CD14-positive monocyte (primary cell): ENCODE data around the gene NTM. TPM values are rescaled to one million over a fixed set of nuclear protein-coding genes. Genes with fewer than 3 reads are reported as not detected.

Experiments
- DNase-seq, 3 donors: peaks; one replicate each; pipeline ENCODE4 v3.0.0-alpha.2; 2011 to 2022
- H2AFZ ChIP-seq: 2 replicates; pipeline ENCODE4 v1.6.0; 2012; ENCODE audit warnings: mild to moderate bottlenecking, low read depth, low read length, inconsistent platforms; ENCODE audit not compliant: insufficient read depth, poor library complexity, severe bottlenecking
- H3K27ac ChIP-seq, 2 donors: 1 replicate in 1 of 2; 2 replicates in 1 of 2; pipeline ENCODE4 v1.5.1; 2012 to 2013; ENCODE audit warnings: low read length in 2 of 2, control low read depth in 1 of 2, inconsistent platforms in 1 of 2, low read depth in 1 of 2, mild to moderate bottlenecking in 1 of 2
- H3K27me3 ChIP-seq, 2 donors: one replicate each; pipeline versions ENCODE4 v1.6.0 to v1.6.1; 2011 to 2013; ENCODE audit warnings: low read length in 2 of 2; ENCODE audit not compliant: control insufficient read depth in 2 of 2, insufficient read depth in 2 of 2
- H3K36me3 ChIP-seq, 2 donors: replicated peaks in 1 of 2; 1 replicate in 1 of 2; 2 replicates in 1 of 2; pipeline versions ENCODE4 v1.5.1 to v1.6.1; 2012 to 2013; ENCODE audit warnings: low read length in 2 of 2, control low read depth in 1 of 2, inconsistent platforms in 1 of 2, mild to moderate bottlenecking in 1 of 2; ENCODE audit not compliant: insufficient read depth in 2 of 2, control insufficient read depth in 1 of 2
- H3K4me1 ChIP-seq, 2 donors: 1 replicate in 1 of 2; 2 replicates in 1 of 2; pipeline versions ENCODE4 v1.5.1 to v1.6.1; 2012 to 2013; ENCODE audit warnings: low read length in 2 of 2, control low read depth in 1 of 2, inconsistent platforms in 1 of 2, mild to moderate bottlenecking in 1 of 2, moderate library complexity in 1 of 2; ENCODE audit not compliant: insufficient read depth in 2 of 2, control insufficient read depth in 1 of 2
- H3K4me2 ChIP-seq: replicated peaks from 2 replicates; pipeline ENCODE3; 2012; ENCODE audit warnings: low read length, moderate library complexity, mild to moderate bottlenecking; ENCODE audit not compliant: poor library complexity, severe bottlenecking; ENCODE audit errors: extremely low read depth
- H3K4me3 ChIP-seq, 3 experiments: fragments of 200-600 bp in 1 of 3; sonication (generic) in 1 of 3; replicated peaks in 1 of 3; 1 replicate in 2 of 3; 2 replicates in 1 of 3; pipeline ENCODE4 v1.5.1; 2011 to 2013; ENCODE audit warnings: low read length in 3 of 3, mild to moderate bottlenecking in 3 of 3, control low read depth in 2 of 3, low read depth in 2 of 3, inconsistent platforms in 1 of 3, moderate library complexity in 1 of 3
- H3K79me2 ChIP-seq: 2 replicates; pipeline ENCODE4 v1.6.0; 2012; ENCODE audit warnings: mild to moderate bottlenecking, control low read depth, inconsistent platforms, low read length, moderate library complexity; ENCODE audit not compliant: insufficient read depth
- H3K9ac ChIP-seq: 2 replicates; pipeline ENCODE4 v1.6.0; 2017; ENCODE audit warnings: low read length, mild to moderate bottlenecking; ENCODE audit not compliant: insufficient read depth, poor library complexity, severe bottlenecking
- H3K9me3 ChIP-seq, 2 donors: replicated peaks in 1 of 2; 1 replicate in 1 of 2; 2 replicates in 1 of 2; pipeline versions ENCODE4 v1.5.1 to v1.6.1; 2012 to 2013; ENCODE audit warnings: low read length in 2 of 2, control low read depth in 1 of 2; ENCODE audit not compliant: control insufficient read depth in 1 of 2, insufficient read depth in 1 of 2
- H4K20me1 ChIP-seq: 2 replicates; pipeline ENCODE4 v1.6.0; 2012; ENCODE audit warnings: mild to moderate bottlenecking, low read length, control low read depth, moderate library complexity; ENCODE audit not compliant: insufficient read depth
- H3K27ac Mint-ChIP-seq, 7 donors: one replicate each; pipeline ENCODE4 v1.8.0; 2020; ENCODE audit warnings: mild to moderate bottlenecking in 7 of 7, mixed read lengths in 7 of 7, moderate library complexity in 6 of 7, inconsistent platforms in 2 of 7
- H3K27me3 Mint-ChIP-seq, 3 donors: one replicate each; pipeline ENCODE4 v1.8.0; 2021 to 2022; ENCODE audit warnings: low read depth in 3 of 3, mild to moderate bottlenecking in 3 of 3, mixed read lengths in 3 of 3, moderate library complexity in 3 of 3, inconsistent platforms in 1 of 3
- H3K36me3 Mint-ChIP-seq, 2 donors: one replicate each; pipeline ENCODE4 v1.8.0; 2020; ENCODE audit warnings: mixed read lengths in 2 of 2, inconsistent platforms in 1 of 2, mild to moderate bottlenecking in 1 of 2
- H3K4me1 Mint-ChIP-seq: one replicate; pipeline ENCODE4 v1.8.0; 2020; ENCODE audit warnings: mild to moderate bottlenecking, mixed read lengths
- H3K4me3 Mint-ChIP-seq, 2 donors: one replicate each; pipeline ENCODE4 v1.8.0; 2020; ENCODE audit warnings: mild to moderate bottlenecking in 2 of 2, mixed read lengths in 2 of 2, moderate library complexity in 1 of 2
- H3K9me3 Mint-ChIP-seq, 7 donors: one replicate each; pipeline ENCODE4 v1.8.0; 2020 to 2022; ENCODE audit warnings: mixed read lengths in 7 of 7, mild to moderate bottlenecking in 6 of 7, moderate library complexity in 6 of 7, inconsistent platforms in 2 of 7
- WGBS: methylation state at CpG from one replicate; pipeline ENCODE4 v1.1.5; 2013; ENCODE audit warnings: missing lambda C conversion rate; ENCODE audit not compliant: insufficient coverage; 5-methylcytosine and 5-hydroxymethylcytosine counted together
- intact Hi-C, 2 donors: fragments of 100-400 bp; cut with micrococcal nuclease; formaldehyde crosslinking; loops; one replicate each; pipeline versions ENCODE4 v1.15.0 to v1.15.1; 2023
- polyA plus RNA-seq, 3 donors: library from polyadenylated mRNA; depleted of rRNA in 1 of 3; unstranded in 2 of 3; stranded (reverse) in 1 of 3; fragments of 300-500 nt in 2 of 3; fragments of >200 nt in 1 of 3; fragmentation: Illumina TruSeq in 2 of 3; gene quantifications; 1 replicate in 2 of 3; 2 replicates in 1 of 3; pipeline ENCODE4 v1.2.3, GENCODE V29; 2012 to 2021
- TF ChIP-seq, protein P1 (sequence below): fragments of 200-600 bp; IDR thresholded peaks from one replicate; pipeline ENCODE4 v1.8.0; 2022; ENCODE audit warnings: antibody characterized with exemption, mild to moderate bottlenecking

NTM gene
- polyA plus RNA-seq, 3 donors = not detected

- H3K4me2 ChIP-seq = no peak overlapping the region
- no peaks in the 10 kb centered on the region for H3K27me3 ChIP-seq
- H3K9me3 ChIP-seq = no peaks in the 10 kb centered on the region
- Mint-ChIP-seq H3K4me3 (no peak overlapping the region), H3K36me3 (no peaks in the 10 kb centered on the region), H3K27me3 (peaks cover 0 to 9% (median 7%) of the 10 kb centered on the region in 3 donors), H3K4me1 (no peaks in the 10 kb centered on the region), H3K27ac (no peak overlapping the region), H3K9me3 (no peaks in the 10 kb centered on the region)
- TF ChIP-seq, protein P1, sequence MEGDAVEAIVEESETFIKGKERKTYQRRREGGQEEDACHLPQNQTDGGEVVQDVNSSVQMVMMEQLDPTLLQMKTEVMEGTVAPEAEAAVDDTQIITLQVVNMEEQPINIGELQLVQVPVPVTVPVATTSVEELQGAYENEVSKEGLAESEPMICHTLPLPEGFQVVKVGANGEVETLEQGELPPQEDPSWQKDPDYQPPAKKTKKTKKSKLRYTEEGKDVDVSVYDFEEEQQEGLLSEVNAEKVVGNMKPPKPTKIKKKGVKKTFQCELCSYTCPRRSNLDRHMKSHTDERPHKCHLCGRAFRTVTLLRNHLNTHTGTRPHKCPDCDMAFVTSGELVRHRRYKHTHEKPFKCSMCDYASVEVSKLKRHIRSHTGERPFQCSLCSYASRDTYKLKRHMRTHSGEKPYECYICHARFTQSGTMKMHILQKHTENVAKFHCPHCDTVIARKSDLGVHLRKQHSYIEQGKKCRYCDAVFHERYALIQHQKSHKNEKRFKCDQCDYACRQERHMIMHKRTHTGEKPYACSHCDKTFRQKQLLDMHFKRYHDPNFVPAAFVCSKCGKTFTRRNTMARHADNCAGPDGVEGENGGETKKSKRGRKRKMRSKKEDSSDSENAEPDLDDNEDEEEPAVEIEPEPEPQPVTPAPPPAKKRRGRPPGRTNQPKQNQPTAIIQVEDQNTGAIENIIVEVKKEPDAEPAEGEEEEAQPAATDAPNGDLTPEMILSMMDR = no peak
- no peak for DNase-seq
- intact Hi-C loops = no loop called here
- H3K9ac ChIP-seq = no peak overlapping the region
- H3K36me3 ChIP-seq = no peaks in the 10 kb centered on the region
- no peak overlapping the region for H3K4me3 ChIP-seq
- 59% methylated on average over 5 of the region's 8 CpGs for WGBS
- H3K27ac ChIP-seq = no peak overlapping the region
- no peaks in the 10 kb centered on the region for H3K4me1 ChIP-seq
- no peaks in the 10 kb centered on the region for H4K20me1 ChIP-seq
- H2AFZ ChIP-seq = no peak overlapping the region
- no peaks in the 10 kb centered on the region for H3K79me2 ChIP-seq
These were observed 162.7 kb downstream of the NTM start for GRCh38 chr11:131533149-131533548.

- H3K27ac Mint-ChIP-seq = no peak overlapping the region
- H3K27me3 Mint-ChIP-seq = peaks cover 0 to 9% (median 9%) of the 10 kb centered on the region in 3 donors
- no CpG with 5 or more reads among the region's 6 CpGs for WGBS
- Histone ChIP-seq H3K4me1 (no peaks in the 10 kb centered on the region), H3K4me2 (no peak overlapping the region), H4K20me1 (no peaks in the 10 kb centered on the region), H3K4me3 (no peak overlapping the region), H3K9me3 (no peaks in the 10 kb centered on the region), H2AFZ (no peak overlapping the region), H3K79me2 (no peaks in the 10 kb centered on the region), H3K27ac (no peak overlapping the region), H3K36me3 (no peaks in the 10 kb centered on the region), H3K27me3 (no peaks in the 10 kb centered on the region), H3K9ac (no peak overlapping the region)
- no peaks in the 10 kb centered on the region for H3K4me1 Mint-ChIP-seq
- no peaks in the 10 kb centered on the region for H3K9me3 Mint-ChIP-seq
- no peaks in the 10 kb centered on the region for H3K36me3 Mint-ChIP-seq
- TF ChIP-seq, protein P1 = no peak
- no peak for DNase-seq
- no peak overlapping the region for H3K4me3 Mint-ChIP-seq
- intact Hi-C loops = no loop called here
These were observed 163.6 kb downstream of the NTM start for GRCh38 chr11:131533998-131534397.
